Measurements from ENCODE around the gene UCN. TPM values are rescaled to one million over a fixed set of nuclear protein-coding genes. Genes with fewer than 3 reads are reported as not detected.

UCN gene
- total and polyA plus RNA-seq, 2 of the 4 experiments (the other 2 are of a cell fraction): 0.22 TPM; not detected in 1

GRCh38 chr2:27280826-27281225 lies 27.4 kb downstream of the UCN start:
- Histone ChIP-seq H4K5ac (ENCODE audit: low read depth, low read length) (no peak overlapping the region), H3K9me3 (ENCODE audit: control insufficient read depth, insufficient read depth, low read length) (no peaks in the 10 kb centered on the region), H2BK15ac (ENCODE audit: low read depth, low read length) (no peak overlapping the region), H3K4me3 (ENCODE audit: insufficient read depth, low read depth, low read length) (no peak overlapping the region), H4K8ac (ENCODE audit: low read depth in 2 of 2, low read length in 2 of 2) (no peak overlapping the region), H2BK120ac (ENCODE audit: low read depth, low read length) (0 out of 2 replicates have a peak overlapping the region, but pooled peaks have one; percentile 16), H3K79me1 (ENCODE audit: low read depth in 1 of 2, low read length in 2 of 2) (no peaks in the 10 kb centered on the region), H2AFZ (replicated peaks; ENCODE audit: low read length, poor library complexity) (no peak overlapping the region), H3K27ac (ENCODE audit: insufficient read depth, low read length) (peak overlapping the region; percentile 47; the same call in 1 of the 2 replicates), H3K14ac (replicated peaks; ENCODE audit: low read depth, low read length) (no peak overlapping the region), H3K4me2 (ENCODE audit: low read depth, low read length) (no peak overlapping the region), H3K9me1 (ENCODE audit: insufficient read depth, low read length) (peaks cover 17% of the 10 kb centered on the region), H3K23ac (ENCODE audit: low read depth, low read length) (no peak overlapping the region), H4K20me1 (ENCODE audit: insufficient read depth, low read length) (no peaks in the 10 kb centered on the region), H3K9ac (ENCODE audit: low read depth, low read length) (no peak overlapping the region), H3K4me1 (ENCODE audit: control insufficient read depth, insufficient read depth, low read length) (peaks cover 29% of the 10 kb centered on the region), H2AK5ac (ENCODE audit: low read depth, low read length) (peak overlapping the region; percentile 20; the same call in 1 of the 2 replicates), H3K4ac (ENCODE audit: low read depth, low read length) (no peak overlapping the region; the same call in 1 of the 2 replicates), H3K18ac (ENCODE audit: low read depth, low read length) (no peak overlapping the region; the same call in 1 of the 2 replicates), H3K56ac (ENCODE audit: extremely low read depth, insufficient read depth, low read length) (no peak overlapping the region), H3K27me3 (ENCODE audit: control insufficient read depth, insufficient read depth, low read length) (peaks cover 9% of the 10 kb centered on the region), H3K36me3 (ENCODE audit: control insufficient read depth, insufficient read depth, low read length) (no peaks in the 10 kb centered on the region), H2AK9ac (replicated peaks; ENCODE audit: low read depth, low read length, poor library complexity) (no peak overlapping the region), H2BK20ac (ENCODE audit: low read depth, low read length) (0 out of 2 replicates have a peak overlapping the region, but pooled peaks have one; percentile 21), H4K91ac (ENCODE audit: insufficient read depth, low read depth, low read length) (no peak overlapping the region), H2BK5ac (ENCODE audit: low read depth, low read length, poor library complexity, severe bottlenecking) (peak overlapping the region; percentile 27)
- WGBS, 2 experiments (ENCODE audit: extremely low coverage in 2 of 2, insufficient read length in 1 of 2): no CpG with 5 or more reads among the region's 3 CpGs
- CTCF ChIA-PET: interaction anchor here (1.2 to 4.1 kb wide), 5 partner anchors 10 to 22 kb away, joined by 3 to 34 read pairs (median 9); no protein-coding TSS in a partner anchor
- dilution Hi-C loops (cut with HindIII; ENCODE audit: low sequenced_read_pairs, unreplicated experiment) (no loop called here), in situ Hi-C loops (cut with MboI; ENCODE audit: low sequenced_read_pairs) (loop anchor here (5.0 kb wide), 1 partner anchor 184 kb away; no protein-coding TSS in a partner anchor), intact Hi-C loops (cut with micrococcal nuclease) (loop anchor here (1.0 to 2.0 kb wide), 3 partner anchors 12 to 182 kb away; partner anchors contain the start of genes ATRAID and SLC5A6)
- TF ChIP-seq RFX5 (IDR thresholded peaks at IDR 0.05; ENCODE audit: low read depth, low read length) (no peak), FOS (IDR thresholded peaks at IDR 0.05; ENCODE audit: low read depth, low read length) (no peak), RAD21 (IDR thresholded peaks at IDR 0.05; ENCODE audit: low read length) (no peak), RCOR1 (IDR thresholded peaks at IDR 0.05; ENCODE audit: insufficient replicate concordance, low read length) (no peak), MXI1 (IDR thresholded peaks at IDR 0.05; ENCODE audit: borderline replicate concordance, low read depth, low read length) (no peak), CEBPB (IDR thresholded peaks at IDR 0.05; ENCODE audit: low read depth, low read length) (no peak), MAZ (IDR thresholded peaks at IDR 0.05; ENCODE audit: borderline replicate concordance, low read depth, low read length) (no peak), ELK1 (IDR thresholded peaks at IDR 0.05; ENCODE audit: borderline replicate concordance, low read depth, low read length) (no peak), SMC3 (IDR thresholded peaks at IDR 0.05; ENCODE audit: low read depth, low read length) (no peak), BHLHE40 (IDR thresholded peaks at IDR 0.05; ENCODE audit: low read depth, low read length) (no peak), POLR2A (IDR thresholded peaks at IDR 0.05; ENCODE audit: low read depth, low read length) (no peak), USF2 (IDR thresholded peaks at IDR 0.05; ENCODE audit: low read depth, low read length) (no peak), NFE2L2 (IDR thresholded peaks at IDR 0.05; ENCODE audit: low read depth, low read length) (no peak), CHD1 (IDR thresholded peaks at IDR 0.05; ENCODE audit: low read depth, low read length) (no peak), MAFK (IDR thresholded peaks at IDR 0.05; ENCODE audit: low read depth, low read length) (no peak)
- TF ChIP-seq, protein P1, sequence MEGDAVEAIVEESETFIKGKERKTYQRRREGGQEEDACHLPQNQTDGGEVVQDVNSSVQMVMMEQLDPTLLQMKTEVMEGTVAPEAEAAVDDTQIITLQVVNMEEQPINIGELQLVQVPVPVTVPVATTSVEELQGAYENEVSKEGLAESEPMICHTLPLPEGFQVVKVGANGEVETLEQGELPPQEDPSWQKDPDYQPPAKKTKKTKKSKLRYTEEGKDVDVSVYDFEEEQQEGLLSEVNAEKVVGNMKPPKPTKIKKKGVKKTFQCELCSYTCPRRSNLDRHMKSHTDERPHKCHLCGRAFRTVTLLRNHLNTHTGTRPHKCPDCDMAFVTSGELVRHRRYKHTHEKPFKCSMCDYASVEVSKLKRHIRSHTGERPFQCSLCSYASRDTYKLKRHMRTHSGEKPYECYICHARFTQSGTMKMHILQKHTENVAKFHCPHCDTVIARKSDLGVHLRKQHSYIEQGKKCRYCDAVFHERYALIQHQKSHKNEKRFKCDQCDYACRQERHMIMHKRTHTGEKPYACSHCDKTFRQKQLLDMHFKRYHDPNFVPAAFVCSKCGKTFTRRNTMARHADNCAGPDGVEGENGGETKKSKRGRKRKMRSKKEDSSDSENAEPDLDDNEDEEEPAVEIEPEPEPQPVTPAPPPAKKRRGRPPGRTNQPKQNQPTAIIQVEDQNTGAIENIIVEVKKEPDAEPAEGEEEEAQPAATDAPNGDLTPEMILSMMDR (conservative IDR thresholded peaks at IDR 0.05; ENCODE audit: low read depth, low read length): no peak
- DNase-seq (no peak), ATAC-seq (ENCODE audit: low read depth) (peak; percentile 19)
- BruUV-seq (replicated peaks): no TSS peak
- POLR2A ChIA-PET (ENCODE audit: unreplicated experiment): no interaction called here

All from IMR-90 (cell line).